ENCODE data around the gene SUSD6.

DNA sequence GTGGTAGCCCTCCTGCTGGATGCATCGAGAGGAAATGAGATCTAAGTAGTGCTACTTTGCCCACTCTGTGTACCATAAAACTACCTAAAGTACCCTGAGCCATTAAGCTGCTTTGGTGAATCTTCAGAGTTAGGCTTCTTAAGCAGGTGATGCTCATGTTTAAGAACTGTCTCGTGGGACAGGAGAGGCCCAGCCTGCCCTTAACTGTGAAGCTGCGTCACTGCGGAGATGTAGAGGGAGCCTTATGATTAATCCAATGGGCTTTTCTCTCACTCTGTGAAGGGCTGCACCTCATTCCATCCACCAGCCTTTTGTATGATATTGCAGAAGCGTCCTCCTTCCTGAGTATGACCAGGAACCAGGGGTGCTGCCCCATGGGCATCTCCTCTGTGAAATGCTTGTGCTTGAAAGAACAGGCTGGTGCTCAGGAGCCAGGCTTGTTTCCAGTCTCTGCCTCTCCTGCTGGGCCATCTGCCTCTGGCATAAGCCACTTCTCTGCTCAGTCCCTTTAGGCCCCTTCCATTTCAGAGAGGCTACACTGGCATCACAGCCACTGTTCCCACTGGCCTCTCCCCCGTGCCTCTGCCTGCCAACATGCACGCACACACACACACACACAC, 30.0 kb upstream of the SUSD6 start:
- TF ChIP-seq, protein P1, sequence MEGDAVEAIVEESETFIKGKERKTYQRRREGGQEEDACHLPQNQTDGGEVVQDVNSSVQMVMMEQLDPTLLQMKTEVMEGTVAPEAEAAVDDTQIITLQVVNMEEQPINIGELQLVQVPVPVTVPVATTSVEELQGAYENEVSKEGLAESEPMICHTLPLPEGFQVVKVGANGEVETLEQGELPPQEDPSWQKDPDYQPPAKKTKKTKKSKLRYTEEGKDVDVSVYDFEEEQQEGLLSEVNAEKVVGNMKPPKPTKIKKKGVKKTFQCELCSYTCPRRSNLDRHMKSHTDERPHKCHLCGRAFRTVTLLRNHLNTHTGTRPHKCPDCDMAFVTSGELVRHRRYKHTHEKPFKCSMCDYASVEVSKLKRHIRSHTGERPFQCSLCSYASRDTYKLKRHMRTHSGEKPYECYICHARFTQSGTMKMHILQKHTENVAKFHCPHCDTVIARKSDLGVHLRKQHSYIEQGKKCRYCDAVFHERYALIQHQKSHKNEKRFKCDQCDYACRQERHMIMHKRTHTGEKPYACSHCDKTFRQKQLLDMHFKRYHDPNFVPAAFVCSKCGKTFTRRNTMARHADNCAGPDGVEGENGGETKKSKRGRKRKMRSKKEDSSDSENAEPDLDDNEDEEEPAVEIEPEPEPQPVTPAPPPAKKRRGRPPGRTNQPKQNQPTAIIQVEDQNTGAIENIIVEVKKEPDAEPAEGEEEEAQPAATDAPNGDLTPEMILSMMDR (conservative IDR thresholded peaks at IDR 0.05), result no peak
- TF ChIP-seq ZFX (IDR thresholded peaks at IDR 0.05), result no peak
